ENCODE results near the gene TCEA2. TPM values are rescaled to one million over a fixed set of nuclear protein-coding genes. Genes with fewer than 3 reads are reported as not detected.

TCEA2 gene
- total RNA-seq, 2 donors from 2014 or later = 64.3 to 110 TPM

- no peak for TF ChIP-seq CTCF (conservative IDR thresholded peaks at IDR 0.05)
- H3K9me3 Mint-ChIP-seq = no peaks in the 10 kb centered on the region
- no peak overlapping the region for H3K4me3 Mint-ChIP-seq
- H3K27ac Mint-ChIP-seq = no peak overlapping the region
- Histone ChIP-seq H3K4me1 (ENCODE audit: control insufficient read depth, insufficient read depth, low read length) (peaks cover 14% of the 10 kb centered on the region), H3K27ac (ENCODE audit: low read depth, low read length) (no peak overlapping the region), H3K9me3 (ENCODE audit: control insufficient read depth, low read length) (no peaks in the 10 kb centered on the region), H3K36me3 (ENCODE audit: control insufficient read depth, insufficient read depth, low read length) (no peaks in the 10 kb centered on the region), H3K4me3 (ENCODE audit: low read length) (no peak overlapping the region), H3K27me3 (ENCODE audit: control insufficient read depth, insufficient read depth, low read length, poor library complexity, severe bottlenecking) (peaks cover 26% of the 10 kb centered on the region), H3K9ac (ENCODE audit: extremely low read depth, low read length, poor library complexity, severe bottlenecking) (no peak overlapping the region)
- no peak for DNase-seq
- no peaks in the 10 kb centered on the region for H3K36me3 Mint-ChIP-seq (ENCODE audit: low read depth)
- peaks cover 55% of the 10 kb centered on the region for H3K27me3 Mint-ChIP-seq (ENCODE audit: insufficient read depth)
- H3K4me1 Mint-ChIP-seq = peaks cover 12% of the 10 kb centered on the region
- WGBS, 2 experiments (ENCODE audit: insufficient coverage in 1 of 2, insufficient read length in 1 of 2) = 92 to 94% methylated on average over 5 to 8 of the region's 8 CpGs
Observed at GRCh38 chr20:64047046-64047389, 16.0 kb upstream of the TCEA2 start.

- Histone ChIP-seq H3K4me3 (ENCODE audit: low read length) (peak overlapping the region; percentile 68), H3K27me3 (ENCODE audit: control insufficient read depth, insufficient read depth, low read length, poor library complexity, severe bottlenecking) (peaks cover 22% of the 10 kb centered on the region), H3K36me3 (ENCODE audit: control insufficient read depth, insufficient read depth, low read length) (no peaks in the 10 kb centered on the region), H3K4me1 (ENCODE audit: control insufficient read depth, insufficient read depth, low read length) (peaks cover 14% of the 10 kb centered on the region), H3K27ac (ENCODE audit: low read depth, low read length) (no peak overlapping the region), H3K9me3 (ENCODE audit: control insufficient read depth, low read length) (no peaks in the 10 kb centered on the region), H3K9ac (ENCODE audit: extremely low read depth, low read length, poor library complexity, severe bottlenecking) (no peak overlapping the region)
- Mint-ChIP-seq H3K27ac (no peak overlapping the region), H3K9me3 (no peaks in the 10 kb centered on the region), H3K4me1 (peaks cover 12% of the 10 kb centered on the region), H3K4me3 (peak overlapping the region; percentile 37), H3K27me3 (ENCODE audit: insufficient read depth) (peaks cover 53% of the 10 kb centered on the region), H3K36me3 (ENCODE audit: low read depth) (no peaks in the 10 kb centered on the region)
- no peak for TF ChIP-seq CTCF (conservative IDR thresholded peaks at IDR 0.05)
- WGBS, 2 experiments (ENCODE audit: insufficient coverage in 1 of 2, insufficient read length in 1 of 2) = 15 to 25% methylated on average over 30 to 49 of the region's 49 CpGs
- no peak for DNase-seq
Observed at GRCh38 chr20:64047968-64048401, 15.0 kb upstream of the TCEA2 start.

- Mint-ChIP-seq H3K4me1 (peaks cover 17% of the 10 kb centered on the region), H3K27ac (no peak overlapping the region), H3K9me3 (no peaks in the 10 kb centered on the region), H3K4me3 (peak overlapping the region; percentile 52), H3K36me3 (ENCODE audit: low read depth) (no peaks in the 10 kb centered on the region), H3K27me3 (ENCODE audit: insufficient read depth) (peaks cover 53% of the 10 kb centered on the region)
- Histone ChIP-seq H3K9ac (ENCODE audit: extremely low read depth, low read length, poor library complexity, severe bottlenecking) (no peak overlapping the region), H3K27ac (ENCODE audit: low read depth, low read length) (no peak overlapping the region), H3K4me3 (ENCODE audit: low read length) (peak overlapping the region; percentile 68), H3K9me3 (ENCODE audit: control insufficient read depth, low read length) (no peaks in the 10 kb centered on the region), H3K36me3 (ENCODE audit: control insufficient read depth, insufficient read depth, low read length) (no peaks in the 10 kb centered on the region), H3K27me3 (ENCODE audit: control insufficient read depth, insufficient read depth, low read length, poor library complexity, severe bottlenecking) (peaks cover 22% of the 10 kb centered on the region), H3K4me1 (ENCODE audit: control insufficient read depth, insufficient read depth, low read length) (peaks cover 16% of the 10 kb centered on the region)
- TF ChIP-seq CTCF (conservative IDR thresholded peaks at IDR 0.05) = no peak
- 6 to 10% methylated on average over 17 to 93 of the region's 101 CpGs for WGBS, 2 experiments (ENCODE audit: insufficient coverage in 1 of 2, insufficient read length in 1 of 2)
- peak; percentile 78 for DNase-seq
Observed at GRCh38 chr20:64048402-64049044, 14.5 kb upstream of the TCEA2 start.
